Activated B cell treated with CpG ODN at 0.5 μM for 24 hours (primary cell): ENCODE measurements around the gene PARVA. TPM values are rescaled to one million over a fixed set of nuclear protein-coding genes. Genes with fewer than 3 reads are reported as not detected.

ENCODE experiments used
- ATAC-seq: fragments of 200-7000 bp; cut with Tn5 transposase; one replicate; pipeline ENCODE4 v1.10.0; 2021; ENCODE audit warnings: low read depth, mild to moderate bottlenecking, moderate library complexity
- CTCF ChIA-PET: fragments of 350-600 bp; sonication (Branson Sonifier 250); formaldehyde crosslinking; loops from one replicate; lab custom pipeline; 2021; ENCODE audit warnings: antibody characterized with exemption; lab: Charles Lee
- POLR2A ChIA-PET: fragments of 350-600 bp; sonication (Branson Sonifier 250); formaldehyde crosslinking; loops from one replicate; lab custom pipeline; 2021; ENCODE audit warnings: antibody characterized with exemption; lab: Charles Lee
- DNase-seq: peaks from one replicate; pipeline ENCODE4 v3.0.0; 2022
- H3K27ac Mint-ChIP-seq: one replicate; pipeline ENCODE4 v1.8.0; 2020; ENCODE audit warnings: mixed read lengths
- H3K27me3 Mint-ChIP-seq: one replicate; pipeline ENCODE4 v1.8.0; 2021; ENCODE audit warnings: mixed read lengths
- H3K36me3 Mint-ChIP-seq: one replicate; pipeline ENCODE4 v1.8.0; 2021; ENCODE audit warnings: low read depth, mixed read lengths
- H3K4me1 Mint-ChIP-seq: one replicate; pipeline ENCODE4 v1.8.0; 2021; ENCODE audit warnings: mixed read lengths
- H3K4me3 Mint-ChIP-seq: one replicate; pipeline ENCODE4 v1.8.0; 2020; ENCODE audit warnings: mild to moderate bottlenecking, mixed read lengths
- H3K9me3 Mint-ChIP-seq: one replicate; pipeline ENCODE4 v1.8.0; 2020; ENCODE audit warnings: mixed read lengths
- intact Hi-C: fragments of 100-400 bp; cut with micrococcal nuclease; formaldehyde crosslinking; loops from one replicate; pipeline ENCODE4 v1.15.1; 2024
- total RNA-seq: library from RNA; stranded (reverse); gene quantifications from 2 replicates; pipeline ENCODE4 v1.2.3, GENCODE V29; 2022
- TF ChIP-seq, protein P1 (sequence below): fragments of 200-600 bp; IDR thresholded peaks from one replicate; pipeline ENCODE4 v1.8.0; 2022; ENCODE audit warnings: antibody characterized with exemption, mild to moderate bottlenecking

PARVA gene
- total RNA-seq, 1 donor from 2014 or later = not detected

GRCh38 chr11:12433571-12434324 is 56.4 kb downstream of the PARVA start:
- POLR2A ChIA-PET = no interaction called here
- ATAC-seq (no peak), DNase-seq (no peak)
- no peak overlapping the region for H3K27ac Mint-ChIP-seq
- CTCF ChIA-PET = no interaction called here
- peaks cover 10% of the 10 kb centered on the region for H3K27me3 Mint-ChIP-seq
- H3K4me1 Mint-ChIP-seq = no peaks in the 10 kb centered on the region
- H3K36me3 Mint-ChIP-seq = no peaks in the 10 kb centered on the region
- no peak overlapping the region for H3K4me3 Mint-ChIP-seq
- no peaks in the 10 kb centered on the region for H3K9me3 Mint-ChIP-seq
- intact Hi-C loops = no loop called here
- TF ChIP-seq, protein P1, sequence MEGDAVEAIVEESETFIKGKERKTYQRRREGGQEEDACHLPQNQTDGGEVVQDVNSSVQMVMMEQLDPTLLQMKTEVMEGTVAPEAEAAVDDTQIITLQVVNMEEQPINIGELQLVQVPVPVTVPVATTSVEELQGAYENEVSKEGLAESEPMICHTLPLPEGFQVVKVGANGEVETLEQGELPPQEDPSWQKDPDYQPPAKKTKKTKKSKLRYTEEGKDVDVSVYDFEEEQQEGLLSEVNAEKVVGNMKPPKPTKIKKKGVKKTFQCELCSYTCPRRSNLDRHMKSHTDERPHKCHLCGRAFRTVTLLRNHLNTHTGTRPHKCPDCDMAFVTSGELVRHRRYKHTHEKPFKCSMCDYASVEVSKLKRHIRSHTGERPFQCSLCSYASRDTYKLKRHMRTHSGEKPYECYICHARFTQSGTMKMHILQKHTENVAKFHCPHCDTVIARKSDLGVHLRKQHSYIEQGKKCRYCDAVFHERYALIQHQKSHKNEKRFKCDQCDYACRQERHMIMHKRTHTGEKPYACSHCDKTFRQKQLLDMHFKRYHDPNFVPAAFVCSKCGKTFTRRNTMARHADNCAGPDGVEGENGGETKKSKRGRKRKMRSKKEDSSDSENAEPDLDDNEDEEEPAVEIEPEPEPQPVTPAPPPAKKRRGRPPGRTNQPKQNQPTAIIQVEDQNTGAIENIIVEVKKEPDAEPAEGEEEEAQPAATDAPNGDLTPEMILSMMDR = no peak

- ChIA-PET POLR2A (no interaction called here), CTCF (no interaction called here)
- Mint-ChIP-seq H3K27ac (no peak overlapping the region), H3K36me3 (no peaks in the 10 kb centered on the region), H3K9me3 (no peaks in the 10 kb centered on the region), H3K4me1 (no peaks in the 10 kb centered on the region), H3K4me3 (no peak overlapping the region), H3K27me3 (peaks cover 10% of the 10 kb centered on the region)
- intact Hi-C loops = no loop called here
- no peak for ATAC-seq
- TF ChIP-seq, protein P1 = no peak
- DNase-seq = no peak
Observed at GRCh38 chr11:12434325-12434654, 56.9 kb downstream of the PARVA start.

GRCh38 chr11:12435264-12435663 is 57.9 kb downstream of the PARVA start:
- H3K4me1 Mint-ChIP-seq = no peaks in the 10 kb centered on the region
- CTCF ChIA-PET = no interaction called here
- peaks cover 10% of the 10 kb centered on the region for H3K27me3 Mint-ChIP-seq
- DNase-seq (no peak), ATAC-seq (no peak)
- no peaks in the 10 kb centered on the region for H3K9me3 Mint-ChIP-seq
- H3K27ac Mint-ChIP-seq = no peak overlapping the region
- TF ChIP-seq, protein P1 = no peak
- H3K4me3 Mint-ChIP-seq = no peak overlapping the region
- H3K36me3 Mint-ChIP-seq = no peaks in the 10 kb centered on the region
- intact Hi-C loops = no loop called here
- POLR2A ChIA-PET = no interaction called here

DNA sequence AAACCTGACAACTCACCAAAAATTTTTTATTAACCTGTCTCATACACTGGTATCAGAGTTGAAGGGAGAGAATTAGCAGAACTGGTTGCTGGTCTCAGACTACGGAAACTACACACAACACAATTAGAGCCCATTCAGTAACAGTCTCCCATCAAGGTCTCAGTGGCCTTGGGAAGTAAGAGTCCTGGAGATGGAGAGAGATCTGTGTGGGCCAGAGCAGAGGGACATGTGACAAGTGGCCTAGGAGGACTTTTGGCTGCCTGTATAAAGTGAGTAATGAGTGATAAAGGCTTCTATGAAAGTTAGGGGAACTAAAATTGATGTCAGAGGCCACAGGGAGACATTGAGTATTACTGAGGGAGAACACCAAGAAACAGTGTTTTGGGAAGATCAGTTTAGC is 58.9 kb downstream of the PARVA start:
- CTCF ChIA-PET = no interaction called here
- Mint-ChIP-seq H3K27ac (no peak overlapping the region), H3K4me3 (no peak overlapping the region), H3K4me1 (no peaks in the 10 kb centered on the region), H3K36me3 (no peaks in the 10 kb centered on the region), H3K27me3 (peaks cover 10% of the 10 kb centered on the region), H3K9me3 (no peaks in the 10 kb centered on the region)
- TF ChIP-seq, protein P1 = no peak
- intact Hi-C loops = no loop called here
- ATAC-seq (no peak), DNase-seq (no peak)
- POLR2A ChIA-PET = no interaction called here

DNA sequence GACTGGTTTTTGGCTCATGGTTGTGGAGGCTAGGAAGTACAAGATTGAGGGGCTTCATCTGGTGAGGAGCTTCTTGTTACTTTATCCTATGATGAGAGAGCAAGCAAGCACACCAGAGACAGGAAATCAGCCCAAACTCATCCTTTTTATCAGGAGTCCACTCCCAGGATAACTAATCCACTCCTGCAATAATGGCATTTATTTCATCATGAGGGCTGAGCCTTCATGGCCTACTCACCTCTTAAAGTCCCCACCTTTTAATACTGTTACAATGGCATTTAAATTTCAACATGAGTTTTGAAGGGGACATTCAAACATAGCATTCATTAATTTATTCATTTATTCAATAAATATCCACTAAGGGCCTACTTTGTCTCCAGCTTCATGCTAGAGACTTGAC is 60.9 kb downstream of the PARVA start:
- ATAC-seq = no peak
- H3K9me3 Mint-ChIP-seq = no peaks in the 10 kb centered on the region
- no peaks in the 10 kb centered on the region for H3K36me3 Mint-ChIP-seq
- H3K4me3 Mint-ChIP-seq = no peak overlapping the region
- H3K27ac Mint-ChIP-seq = no peak overlapping the region
- POLR2A ChIA-PET = no interaction called here
- DNase-seq = no peak
- intact Hi-C loops = no loop called here
- H3K4me1 Mint-ChIP-seq = no peaks in the 10 kb centered on the region
- CTCF ChIA-PET = no interaction called here
- TF ChIP-seq, protein P1 = no peak
- H3K27me3 Mint-ChIP-seq = peaks cover 10% of the 10 kb centered on the region
